ENCODE data around the gene JSRP1.

The JSRP1 gene

GRCh38 chr19:2216361-2217225, 39.6 kb downstream of the JSRP1 start:
- DNase-seq = no peak

DNA sequence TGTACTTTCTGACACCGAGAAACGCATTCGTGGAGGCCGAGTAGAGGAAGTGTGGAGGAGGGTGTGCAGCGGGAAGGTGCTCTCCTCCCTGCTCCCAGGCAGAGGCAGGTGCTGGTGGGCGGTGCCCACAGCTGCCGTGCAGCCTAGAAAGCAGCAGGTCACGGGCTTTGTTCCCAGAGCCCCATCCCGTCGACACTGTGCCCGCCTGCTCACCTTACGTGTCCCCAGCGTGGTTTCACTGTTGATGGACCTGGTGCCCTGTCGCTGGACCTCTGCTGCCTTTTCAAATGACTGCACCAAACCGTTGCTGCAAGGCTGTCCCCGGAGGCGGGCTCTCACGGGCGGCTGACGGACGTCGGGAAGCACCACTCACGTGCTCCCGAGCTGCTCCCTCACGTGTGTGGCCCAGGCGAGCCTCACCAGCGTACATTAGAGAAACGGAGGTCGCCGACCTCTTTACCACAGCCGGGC, 40.9 kb downstream of the JSRP1 start:
- no peak for DNase-seq

DNA sequence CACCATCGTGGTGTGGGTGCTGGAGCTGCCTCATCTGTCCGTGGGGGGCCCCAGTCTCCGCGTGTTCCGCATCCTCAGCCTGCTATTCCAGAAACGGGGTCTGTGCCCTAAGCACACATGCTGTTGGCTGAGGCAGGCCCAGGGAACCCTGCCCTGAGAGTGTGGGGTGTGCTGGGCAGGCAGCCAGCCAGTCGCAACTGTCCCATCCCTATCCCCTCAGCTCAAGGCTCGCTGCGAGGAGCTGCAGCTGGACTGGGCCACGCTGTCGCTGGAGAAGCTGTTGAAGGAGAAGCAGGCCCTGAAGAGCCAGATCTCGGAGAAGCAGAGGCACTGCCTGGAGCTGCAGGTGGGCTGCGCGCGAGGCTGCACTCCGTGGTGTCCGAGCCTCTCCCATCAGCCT, 42.0 kb downstream of the JSRP1 start:
- DNase-seq = no peak

- DNase-seq = no peak
These were observed 42.4 kb downstream of the JSRP1 start for GRCh38 chr19:2213799-2214198.

GRCh38 chr19:2212861-2213711, 43.1 kb downstream of the JSRP1 start:
- DNase-seq = no peak

GRCh38 chr19:2210987-2211740, 45.1 kb downstream of the JSRP1 start:
- DNase-seq = no peak

DNA sequence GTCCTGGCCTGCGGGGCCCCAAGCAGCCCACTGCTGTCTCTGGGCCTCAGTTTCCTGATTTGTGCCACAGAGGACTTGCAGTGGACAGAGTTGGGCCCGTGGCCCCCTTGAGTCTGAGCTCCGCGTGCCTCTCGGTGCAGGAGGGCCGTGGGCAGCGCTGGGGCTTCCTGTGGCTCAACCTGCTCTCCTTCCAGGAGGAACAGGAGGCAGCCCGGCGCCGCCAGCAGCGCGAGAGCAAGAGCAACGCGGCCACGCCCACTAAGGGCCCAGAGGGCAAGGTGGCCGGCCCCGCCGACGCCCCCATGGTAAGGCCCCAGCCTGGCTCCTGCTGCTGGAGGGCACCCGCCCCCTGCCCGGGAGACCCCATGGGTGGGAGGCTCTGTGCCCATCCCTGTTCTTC, 46.0 kb downstream of the JSRP1 start:
- no peak for DNase-seq

- DNase-seq = no peak
These were observed 46.8 kb downstream of the JSRP1 start for GRCh38 chr19:2209408-2209807.

- DNase-seq = no peak
These were observed 47.2 kb downstream of the JSRP1 start for GRCh38 chr19:2208975-2209374.

- no peak for DNase-seq
These were observed 48.0 kb downstream of the JSRP1 start for GRCh38 chr19:2207991-2208860.

GRCh38 chr19:2207008-2207407, 49.2 kb downstream of the JSRP1 start:
- no peak for DNase-seq

- no peak for DNase-seq
These were observed 53.9 kb downstream of the JSRP1 start for GRCh38 chr19:2202366-2202765.

Measured in activated gamma-delta T cell (primary cell).